ENCODE data around the gene UBA6.

Gene UBA6

DNA sequence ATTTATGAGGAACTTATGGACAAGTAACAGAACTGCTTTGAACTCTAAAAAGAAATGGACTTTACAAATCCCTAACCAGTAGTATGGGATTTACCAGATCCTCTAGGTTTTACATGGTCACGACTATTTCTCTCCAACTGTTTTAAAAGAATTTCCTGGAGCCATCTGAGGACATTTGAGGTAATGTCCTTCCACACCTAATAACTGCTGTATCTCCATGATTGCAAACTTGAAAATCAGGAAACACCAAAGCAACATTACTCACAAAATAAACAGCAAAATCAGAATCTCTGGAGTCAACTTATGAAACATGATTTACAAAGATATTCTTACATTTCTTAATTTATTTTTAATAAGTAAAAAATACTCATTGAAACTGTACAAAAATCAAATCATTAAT is 84.5 kb downstream of the UBA6 start:
- H3K79me2 ChIP-seq (ENCODE audit: control insufficient read depth, low read length), result no peaks in the 10 kb centered on the region
- no peaks in the 10 kb centered on the region for H3K4me1 ChIP-seq (ENCODE audit: control insufficient read depth, low read length)
- no peaks in the 10 kb centered on the region for H4K20me1 ChIP-seq (ENCODE audit: control insufficient read depth, insufficient read depth, low read depth, low read length)
- peaks cover 44% of the 10 kb centered on the region for H3K36me3 ChIP-seq (ENCODE audit: control insufficient read depth, low read length)
- no peak overlapping the region for H3K4me2 ChIP-seq (ENCODE audit: low read length)
- H3K27ac ChIP-seq (ENCODE audit: low read depth, low read length), result no peak overlapping the region
- H3K9me2 ChIP-seq (replicated peaks; ENCODE audit: control insufficient read depth, low read length), result no peaks in the 10 kb centered on the region
- TF ChIP-seq, protein P1, sequence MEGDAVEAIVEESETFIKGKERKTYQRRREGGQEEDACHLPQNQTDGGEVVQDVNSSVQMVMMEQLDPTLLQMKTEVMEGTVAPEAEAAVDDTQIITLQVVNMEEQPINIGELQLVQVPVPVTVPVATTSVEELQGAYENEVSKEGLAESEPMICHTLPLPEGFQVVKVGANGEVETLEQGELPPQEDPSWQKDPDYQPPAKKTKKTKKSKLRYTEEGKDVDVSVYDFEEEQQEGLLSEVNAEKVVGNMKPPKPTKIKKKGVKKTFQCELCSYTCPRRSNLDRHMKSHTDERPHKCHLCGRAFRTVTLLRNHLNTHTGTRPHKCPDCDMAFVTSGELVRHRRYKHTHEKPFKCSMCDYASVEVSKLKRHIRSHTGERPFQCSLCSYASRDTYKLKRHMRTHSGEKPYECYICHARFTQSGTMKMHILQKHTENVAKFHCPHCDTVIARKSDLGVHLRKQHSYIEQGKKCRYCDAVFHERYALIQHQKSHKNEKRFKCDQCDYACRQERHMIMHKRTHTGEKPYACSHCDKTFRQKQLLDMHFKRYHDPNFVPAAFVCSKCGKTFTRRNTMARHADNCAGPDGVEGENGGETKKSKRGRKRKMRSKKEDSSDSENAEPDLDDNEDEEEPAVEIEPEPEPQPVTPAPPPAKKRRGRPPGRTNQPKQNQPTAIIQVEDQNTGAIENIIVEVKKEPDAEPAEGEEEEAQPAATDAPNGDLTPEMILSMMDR (IDR thresholded peaks at IDR 0.05; ENCODE audit: low read depth, low read length, poor library complexity, severe bottlenecking), result no peak
- TF ChIP-seq EZH2phosphoT487 (IDR thresholded peaks at IDR 0.05; ENCODE audit: borderline replicate concordance, low read length), result no peak
- no peaks in the 10 kb centered on the region for H3K27me3 ChIP-seq (ENCODE audit: control insufficient read depth, low read length)
- no peaks in the 10 kb centered on the region for H3K9me3 ChIP-seq (ENCODE audit: control insufficient read depth, insufficient read depth, low read length)
- peaks cover 3% of the 10 kb centered on the region for H3F3A ChIP-seq (ENCODE audit: control insufficient read depth, insufficient read depth)
- no peak overlapping the region for H3K4me3 ChIP-seq (ENCODE audit: low read length)

DNA sequence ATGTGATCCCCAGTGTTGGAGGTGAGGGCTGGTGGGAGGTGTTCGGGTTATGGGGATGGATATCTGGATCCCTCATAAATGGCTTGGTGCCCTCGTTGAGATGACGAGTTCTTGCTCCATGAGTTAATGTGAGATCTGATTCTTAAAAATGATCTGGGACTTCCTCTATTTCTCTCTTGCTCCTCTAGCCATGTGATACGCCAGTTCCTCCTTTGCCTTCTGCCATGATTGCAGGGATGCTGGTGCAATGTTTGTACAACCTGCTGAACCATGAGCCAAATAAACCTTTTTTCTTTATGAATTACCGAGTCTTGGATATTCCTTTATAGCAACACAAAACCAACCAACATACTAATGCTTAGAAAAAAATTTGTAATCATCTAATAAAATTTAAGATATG is 85.8 kb downstream of the UBA6 start:
- no peaks in the 10 kb centered on the region for H3K9me2 ChIP-seq (replicated peaks; ENCODE audit: control insufficient read depth, low read length)
- TF ChIP-seq, protein P1 (IDR thresholded peaks at IDR 0.05; ENCODE audit: low read depth, low read length, poor library complexity, severe bottlenecking), result no peak
- no peak for TF ChIP-seq EZH2phosphoT487 (IDR thresholded peaks at IDR 0.05; ENCODE audit: borderline replicate concordance, low read length)
- H3K27ac ChIP-seq (ENCODE audit: low read depth, low read length), result no peak overlapping the region
- no peaks in the 10 kb centered on the region for H3K9me3 ChIP-seq (ENCODE audit: control insufficient read depth, insufficient read depth, low read length)
- peaks cover 13% of the 10 kb centered on the region for H3F3A ChIP-seq (ENCODE audit: control insufficient read depth, insufficient read depth)
- H3K4me2 ChIP-seq (ENCODE audit: low read length), result no peak overlapping the region
- H4K20me1 ChIP-seq (ENCODE audit: control insufficient read depth, insufficient read depth, low read depth, low read length), result no peaks in the 10 kb centered on the region
- no peaks in the 10 kb centered on the region for H3K79me2 ChIP-seq (ENCODE audit: control insufficient read depth, low read length)
- no peaks in the 10 kb centered on the region for H3K4me1 ChIP-seq (ENCODE audit: control insufficient read depth, low read length)
- peaks cover 34% of the 10 kb centered on the region for H3K36me3 ChIP-seq (ENCODE audit: control insufficient read depth, low read length)
- no peak overlapping the region for H3K4me3 ChIP-seq (ENCODE audit: low read length)
- no peaks in the 10 kb centered on the region for H3K27me3 ChIP-seq (ENCODE audit: control insufficient read depth, low read length)

DNA sequence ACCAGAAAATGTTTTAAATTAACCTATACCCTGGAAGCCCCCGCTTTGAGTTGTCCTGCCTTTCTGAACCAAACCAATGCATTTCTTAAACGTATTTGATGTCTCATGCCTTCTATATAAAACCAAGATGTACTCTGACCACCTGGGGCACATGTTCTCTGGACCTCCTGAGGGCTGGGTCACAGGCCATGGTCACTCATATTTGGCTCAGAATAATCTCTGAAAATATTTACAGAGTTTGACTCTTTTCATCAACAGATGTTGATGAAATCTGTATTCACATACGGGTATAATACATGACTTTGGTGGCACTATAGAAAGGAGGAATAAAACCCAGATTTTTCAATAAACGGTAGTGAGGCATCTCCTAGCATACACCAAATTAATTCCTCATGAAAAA is 86.8 kb downstream of the UBA6 start:
- Histone ChIP-seq H3K27me3 (ENCODE audit: control insufficient read depth, low read length) (no peaks in the 10 kb centered on the region), H3K27ac (ENCODE audit: low read depth, low read length) (no peak overlapping the region), H3K4me1 (ENCODE audit: control insufficient read depth, low read length) (no peaks in the 10 kb centered on the region), H3K4me2 (ENCODE audit: low read length) (no peak overlapping the region), H3K9me2 (replicated peaks; ENCODE audit: control insufficient read depth, low read length) (no peaks in the 10 kb centered on the region), H4K20me1 (ENCODE audit: control insufficient read depth, insufficient read depth, low read depth, low read length) (no peaks in the 10 kb centered on the region), H3K4me3 (ENCODE audit: low read length) (no peak overlapping the region), H3K9me3 (ENCODE audit: control insufficient read depth, insufficient read depth, low read length) (peaks cover 4% of the 10 kb centered on the region; the same call in 1 of the 2 replicates), H3K36me3 (ENCODE audit: control insufficient read depth, low read length) (peaks cover 33% of the 10 kb centered on the region), H3K79me2 (ENCODE audit: control insufficient read depth, low read length) (no peaks in the 10 kb centered on the region), H3F3A (ENCODE audit: control insufficient read depth, insufficient read depth) (peaks cover 13% of the 10 kb centered on the region)
- TF ChIP-seq, protein P1 (IDR thresholded peaks at IDR 0.05; ENCODE audit: low read depth, low read length, poor library complexity, severe bottlenecking), result no peak
- TF ChIP-seq EZH2phosphoT487 (IDR thresholded peaks at IDR 0.05; ENCODE audit: borderline replicate concordance, low read length), result no peak

Measured in DOHH2 (cell line).